Adrenal gland (tissue), 12 donors: ENCODE measurements around the gene BTBD9. TPM values are rescaled to one million over a fixed set of nuclear protein-coding genes. Genes with fewer than 3 reads are reported as not detected.

Experiments
- DNase-seq, 7 donors: peaks; one replicate each; pipeline ENCODE4 v3.0.0-alpha.2; 2019 to 2020
- H3K27ac ChIP-seq, 5 donors: fragments of 200-600 bp; sonication (generic) in 4 of 5; 1 replicate in 3 of 5; 2 replicates in 2 of 5; pipeline versions ENCODE4 v1.5.1 to v1.8.0; 2016 to 2020; ENCODE audit warnings: mild to moderate bottlenecking in 1 of 5
- H3K27me3 ChIP-seq: fragments of 200-600 bp; 2 replicates; pipeline ENCODE4 v1.8.0; 2021
- H3K36me3 ChIP-seq, 2 donors: fragments of 200-600 bp; replicated peaks in 1 of 2; 1 replicate in 1 of 2; 2 replicates in 1 of 2; pipeline versions ENCODE4 v1.5.1 to v1.8.0; 2018 to 2022
- H3K4me1 ChIP-seq, 2 donors: fragments of 200-600 bp; replicated peaks in 1 of 2; 1 replicate in 1 of 2; 2 replicates in 1 of 2; pipeline versions ENCODE4 v1.5.1 to v1.8.0; 2018 to 2021
- H3K4me3 ChIP-seq, 4 donors: fragments of 200-600 bp; sonication (generic) in 3 of 4; one replicate each; pipeline ENCODE4 v1.5.1; 2016 to 2018
- H3K9me3 ChIP-seq, 3 donors: fragments of 200-600 bp; sonication (generic) in 1 of 3; replicated peaks in 1 of 3; 1 replicate in 2 of 3; 2 replicates in 1 of 3; pipeline versions ENCODE4 v1.5.1 to v1.8.0; 2016 to 2021
- CTCF ChIP-seq, 6 experiments: fragments of 450-650 bp in 4 of 6; fragments of 200-600 bp in 2 of 6; sonication (generic) in 1 of 6; IDR thresholded peaks; 1 replicate in 5 of 6; 2 replicates in 1 of 6; pipeline versions ENCODE4 v1.5.1 to v1.8.0; 2016 to 2021; ENCODE audit warnings: antibody characterized with exemption in 6 of 6, mild to moderate bottlenecking in 2 of 6, moderate library complexity in 1 of 6
- POLR2A ChIP-seq, 2 donors: fragments of 450-650 bp; IDR thresholded peaks; one replicate each; pipeline ENCODE4 v1.6.1; 2017; ENCODE audit warnings: antibody characterized with exemption in 2 of 2, mild to moderate bottlenecking in 2 of 2, moderate library complexity in 1 of 2
- WGBS, 4 donors: extraction: QIAGEN DNeasy Blood & Tissue Kit in 2 of 4; methylation state at CpG; one replicate each; pipeline versions ENCODE4 v1.1.5 to v1.1.7; 2013 to 2017; 5-methylcytosine and 5-hydroxymethylcytosine counted together
- intact Hi-C, 2 donors: fragments of 100-400 bp; cut with DNase I; formaldehyde crosslinking; loops; one replicate each; pipeline versions ENCODE4 v1.14.1 to v1.15.0; 2022 to 2023
- polyA plus RNA-seq, 3 donors: library from polyadenylated mRNA; stranded (reverse); fragments of 200-250 nt in 2 of 3; fragments of 350-450 nt in 1 of 3; fragmentation: Illumina TruSeq in 1 of 3; extraction: RNeasy Lipid Tissue Mini Kit (QIAGEN cat#74804) in 1 of 3; gene quantifications; one replicate each; pipeline ENCODE4 v1.2.3, GENCODE V29; 2013 to 2014
- total RNA-seq, 9 donors: library from RNA; depleted of rRNA in 4 of 9; stranded (reverse); fragments of >200 nt in 4 of 9; fragments of 120-200 nt in 1 of 9; fragmentation: NEBNext Ultra II Directional in 1 of 9; extraction: Animal tissue kit (Norgen Biotek cat#: 25700) in 1 of 9; gene quantifications; one replicate each; pipeline versions ENCODE4 v1.1.0 to v1.2.4, GENCODE V29; 2013 to 2023
- donor health status: healthy with polysubstance abuse.
- donor health status: Bipolar disorder and iron deficiency.
- donor health status: DM: yes; HTN: yes; CAD: no.
- donor health status: DM: no; HTN: no; CAD: no.
- donor health status: DM: no; HTN: no; CAD: no.
- donor health status: DM: yes; HTN: yes; CAD: no.

The BTBD9 gene
- total and polyA plus RNA-seq, 12 donors, result 2.4 to 29.6 (median 18.1) TPM

GRCh38 chr6:38460186-38460585 is 179.5 kb downstream of the BTBD9 start:
- TF ChIP-seq CTCF (IDR thresholded peaks at IDR 0.05) (no peak), POLR2A (IDR thresholded peaks at IDR 0.05) (no peak)
- Histone ChIP-seq H3K9me3 (no peaks in the 10 kb centered on the region), H3K4me1 (no peaks in the 10 kb centered on the region), H3K27me3 (no peaks in the 10 kb centered on the region), H3K4me3 (no peak overlapping the region), H3K27ac (no peak overlapping the region), H3K36me3 (no peaks in the 10 kb centered on the region)
- intact Hi-C loops, result no loop called here
- no peak for DNase-seq
- WGBS, 4 donors, result 94 to 96% (median 96%) methylated on average over 3 of the region's 3 CpGs

DNA sequence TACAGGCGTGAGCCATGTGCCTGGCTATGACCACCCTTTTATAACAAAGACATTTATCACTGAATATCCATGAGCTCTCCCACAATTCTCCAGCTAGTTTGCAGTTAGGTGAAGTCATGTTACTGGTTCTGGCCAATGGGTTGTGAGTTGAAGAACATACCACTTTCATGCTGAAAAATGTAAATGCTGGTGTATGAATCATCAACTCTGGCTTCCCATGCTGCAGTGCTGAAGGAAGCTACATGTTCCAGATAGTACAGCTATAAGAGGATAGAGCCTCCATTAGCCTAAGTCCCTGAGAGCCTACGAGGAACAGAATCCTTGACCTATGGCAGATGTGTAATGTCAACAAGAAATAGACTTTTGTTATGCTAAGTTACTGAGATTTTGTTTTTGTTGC is 180.4 kb downstream of the BTBD9 start:
- no peak overlapping the region for H3K4me3 ChIP-seq
- no peaks in the 10 kb centered on the region for H3K36me3 ChIP-seq
- no peaks in the 10 kb centered on the region for H3K9me3 ChIP-seq
- H3K27me3 ChIP-seq, result no peaks in the 10 kb centered on the region
- intact Hi-C loops, result no loop called here
- no peaks in the 10 kb centered on the region for H3K4me1 ChIP-seq
- 68 to 86% (median 76%) methylated on average over 2 of the region's 2 CpGs for WGBS, 4 donors
- H3K27ac ChIP-seq, result no peak overlapping the region
- TF ChIP-seq POLR2A (IDR thresholded peaks at IDR 0.05) (no peak), CTCF (IDR thresholded peaks at IDR 0.05) (no peak)
- peak in 1 of 7 donors; percentile 8 for DNase-seq

DNA sequence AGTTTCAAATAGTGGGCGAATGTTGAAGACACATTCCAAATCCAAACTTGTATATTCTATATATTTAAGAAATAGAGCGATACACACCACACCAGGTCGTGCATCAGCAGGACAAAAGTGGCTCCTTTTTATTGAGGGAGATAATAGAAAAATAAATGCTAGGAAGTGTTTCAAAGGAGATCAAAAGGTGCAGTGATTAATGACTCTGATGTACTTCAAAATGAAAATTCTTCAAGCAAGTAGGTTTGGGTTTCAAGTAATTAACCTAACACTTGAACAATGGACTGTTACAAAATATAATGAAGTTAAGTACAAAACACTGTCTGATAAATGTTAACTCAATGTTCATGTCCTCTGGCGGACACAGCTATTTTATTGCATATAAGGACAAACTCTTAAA is 185.9 kb downstream of the BTBD9 start:
- 94 to 96% (median 95%) methylated on average over 4 of the region's 4 CpGs for WGBS, 4 donors
- intact Hi-C loops, result no loop called here
- H3K36me3 ChIP-seq, result no peaks in the 10 kb centered on the region
- H3K4me1 ChIP-seq, result no peaks in the 10 kb centered on the region
- no peak overlapping the region for H3K4me3 ChIP-seq
- no peak for DNase-seq
- no peaks in the 10 kb centered on the region for H3K9me3 ChIP-seq
- TF ChIP-seq CTCF (IDR thresholded peaks at IDR 0.05), result no peak
- TF ChIP-seq POLR2A (IDR thresholded peaks at IDR 0.05), result no peak
- H3K27ac ChIP-seq, result no peak overlapping the region
- H3K27me3 ChIP-seq, result no peaks in the 10 kb centered on the region

DNA sequence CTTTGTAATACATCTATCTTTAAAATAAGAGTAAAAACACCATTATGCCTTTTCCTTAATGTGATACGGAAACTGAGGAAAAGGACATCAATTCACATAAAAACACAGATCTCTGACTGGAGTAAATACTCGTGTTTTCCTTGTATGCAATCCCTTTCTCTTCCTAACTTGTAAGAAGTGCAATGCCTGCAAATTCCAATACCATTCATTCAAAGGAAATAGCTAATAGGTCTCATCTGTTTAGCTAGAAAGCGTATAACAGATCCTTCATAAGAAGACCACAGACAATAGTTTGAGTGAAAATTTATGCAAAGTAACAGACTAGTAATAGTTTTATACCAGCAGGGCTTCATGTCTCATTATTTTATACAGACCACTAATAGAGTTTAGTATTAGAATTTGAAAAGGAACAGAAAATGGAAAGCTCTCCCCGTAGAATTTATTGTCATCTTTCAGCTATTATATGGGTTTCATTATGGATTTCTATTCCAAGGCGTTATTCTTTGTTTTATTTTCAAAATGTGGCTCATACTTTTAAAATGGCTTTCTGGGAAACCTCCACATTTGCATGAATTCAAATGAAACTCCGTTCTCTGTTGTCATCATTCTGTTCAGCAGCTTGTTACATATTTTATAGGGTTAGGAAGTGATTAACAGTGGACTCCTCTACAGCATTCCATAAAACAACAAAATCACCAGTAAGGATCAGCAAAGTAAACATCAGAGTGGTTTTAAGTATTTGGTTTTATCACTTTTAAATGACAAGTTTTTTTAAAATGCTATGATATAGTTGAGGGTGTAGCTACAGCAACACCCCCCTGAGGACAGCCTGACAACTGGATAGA is 186.7 kb downstream of the BTBD9 start:
- H3K9me3 ChIP-seq, result no peaks in the 10 kb centered on the region
- no peaks in the 10 kb centered on the region for H3K27me3 ChIP-seq
- no peaks in the 10 kb centered on the region for H3K36me3 ChIP-seq
- no peak overlapping the region for H3K4me3 ChIP-seq
- DNase-seq, result no peak
- TF ChIP-seq CTCF (IDR thresholded peaks at IDR 0.05), result no peak
- intact Hi-C loops, result no loop called here
- 92 to 94% (median 93%) methylated on average over 6 of the region's 6 CpGs for WGBS, 4 donors
- H3K4me1 ChIP-seq, result no peaks in the 10 kb centered on the region
- no peak overlapping the region for H3K27ac ChIP-seq
